HEK293 (cell line): ENCODE results near the gene INPPL1.
A peak's percentile ranks its signal among the peaks of the same experiment; 100 is the strongest.

Source experiments
- CTCF ChIA-PET: fragments of 350-600 bp; formaldehyde crosslinking; extraction: SDS; loops from one replicate; lab custom pipeline; 2021; ENCODE audit warnings: antibody characterized with exemption; lab: Yijun Ruan, JAX
- POLR2A ChIA-PET: fragments of 300-600 bp; formaldehyde crosslinking; extraction: SDS; loops from one replicate; lab custom pipeline; 2020; ENCODE audit warnings: antibody characterized with exemption, inconsistent platforms; lab: Yijun Ruan, JAX
- H3K27ac ChIP-seq: fragments of 200-500 bp; sonication (Bioruptor generic); 2 replicates; pipeline ENCODE4 v1.5.1; 2014; ENCODE audit warnings: low read depth, low read length, control low read depth, inconsistent platforms; ENCODE audit errors: extremely low read depth
- H3K36me3 ChIP-seq, 2 experiments: fragments of 200-500 bp in 1 of 2; sonication (Bioruptor generic) in 1 of 2; 1 replicate in 1 of 2; 2 replicates in 1 of 2; pipeline ENCODE4 v1.5.1; 2014 to 2017; ENCODE audit warnings: inconsistent platforms in 2 of 2, low read length in 2 of 2; ENCODE audit not compliant: control insufficient read depth in 2 of 2, insufficient read depth in 1 of 2
- H3K4me1 ChIP-seq: fragments of 200-500 bp; sonication (Bioruptor generic); 2 replicates; pipeline ENCODE4 v1.5.1; 2014; ENCODE audit warnings: mild to moderate bottlenecking, low read length, inconsistent platforms; ENCODE audit not compliant: control insufficient read depth, insufficient read depth
- H3K4me3 ChIP-seq: 2 replicates; pipeline ENCODE4 v1.5.1; 2011; ENCODE audit warnings: low read depth, mild to moderate bottlenecking, control low read depth, low read length, moderate library complexity
- H3K9me3 ChIP-seq: fragments of 200-500 bp; sonication (Bioruptor generic); 2 replicates; pipeline ENCODE4 v1.5.1; 2014; ENCODE audit warnings: low read depth, low read length, inconsistent platforms; ENCODE audit not compliant: control insufficient read depth, insufficient read depth
- EGR2 ChIP-seq: fragments of 450-650 bp; formaldehyde crosslinking; IDR thresholded peaks from 2 replicates; pipeline ENCODE4 v1.5.1; 2016; ENCODE audit warnings: low read depth, missing biosample characterization, missing genetic modification characterization
- GLIS2 ChIP-seq: fragments of 450-650 bp; formaldehyde crosslinking; IDR thresholded peaks from 2 replicates; pipeline ENCODE4 v1.5.1; 2016; ENCODE audit warnings: missing biosample characterization, missing genetic modification characterization
- HOXA7 ChIP-seq: sonication (generic); formaldehyde crosslinking; IDR thresholded peaks from 2 replicates; pipeline ENCODE4 v1.8.1; 2022; ENCODE audit warnings: missing genetic modification reagents, borderline replicate concordance
- MZF1 ChIP-seq: fragments of 450-650 bp; formaldehyde crosslinking; IDR thresholded peaks from 2 replicates; pipeline ENCODE4 v1.5.1; 2017; ENCODE audit warnings: missing biosample characterization, missing genetic modification characterization, borderline replicate concordance
- OVOL3 ChIP-seq: fragments of 450-650 bp; formaldehyde crosslinking; IDR thresholded peaks from 2 replicates; pipeline ENCODE4 v1.5.1; 2016; ENCODE audit warnings: missing biosample characterization, missing genetic modification characterization
- SP2 ChIP-seq: fragments of 450-650 bp; formaldehyde crosslinking; IDR thresholded peaks from 2 replicates; pipeline ENCODE4 v1.5.1; 2016; ENCODE audit warnings: missing biosample characterization, missing genetic modification characterization
- ZBTB48 ChIP-seq: fragments of 450-650 bp; formaldehyde crosslinking; IDR thresholded peaks from 2 replicates; pipeline ENCODE4 v1.5.1; 2016; ENCODE audit warnings: missing biosample characterization, missing genetic modification characterization
- ZBTB8A ChIP-seq: fragments of 450-650 bp; formaldehyde crosslinking; IDR thresholded peaks from 2 replicates; pipeline ENCODE4 v1.5.1; 2016; ENCODE audit warnings: missing biosample characterization, missing genetic modification characterization
- ZIC2 ChIP-seq: fragments of 450-650 bp; formaldehyde crosslinking; IDR thresholded peaks from 2 replicates; pipeline ENCODE4 v1.5.1; 2016; ENCODE audit warnings: missing biosample characterization, missing genetic modification characterization
- ZNF174 ChIP-seq: fragments of 450-650 bp; formaldehyde crosslinking; IDR thresholded peaks from 2 replicates; pipeline ENCODE4 v1.5.0; 2017; ENCODE audit warnings: missing biosample characterization, mild to moderate bottlenecking, missing genetic modification characterization
- ZNF223 ChIP-seq: fragments of 450-650 bp; formaldehyde crosslinking; IDR thresholded peaks from 2 replicates; pipeline ENCODE4 v1.5.1; 2016; ENCODE audit warnings: missing biosample characterization, missing genetic modification characterization
- ZNF335 ChIP-seq: fragments of 450-650 bp; formaldehyde crosslinking; conservative IDR thresholded peaks from 2 replicates; pipeline ENCODE4 v1.5.1; 2016; ENCODE audit warnings: missing biosample characterization, missing genetic modification characterization
- ZNF416 ChIP-seq: fragments of 450-650 bp; formaldehyde crosslinking; IDR thresholded peaks from 2 replicates; pipeline ENCODE4 v1.5.1; 2016; ENCODE audit warnings: missing biosample characterization, missing genetic modification characterization
- ZNF48 ChIP-seq: fragments of 450-650 bp; formaldehyde crosslinking; IDR thresholded peaks from 2 replicates; pipeline ENCODE4 v1.5.1; 2016; ENCODE audit warnings: missing biosample characterization, missing genetic modification characterization
- ZNF510 ChIP-seq: fragments of 450-650 bp; formaldehyde crosslinking; IDR thresholded peaks from 2 replicates; pipeline ENCODE4 v1.5.1; 2018; ENCODE audit warnings: mild to moderate bottlenecking, missing genetic modification characterization, missing biosample characterization; ENCODE audit not compliant: insufficient replicate concordance
- ZNF707 ChIP-seq: fragments of 450-650 bp; formaldehyde crosslinking; IDR thresholded peaks from 2 replicates; pipeline ENCODE4 v1.5.1; 2016; ENCODE audit warnings: missing biosample characterization, missing genetic modification characterization
- ZXDB ChIP-seq: fragments of 450-650 bp; formaldehyde crosslinking; IDR thresholded peaks from 2 replicates; pipeline ENCODE4 v1.5.1; 2016; ENCODE audit warnings: missing biosample characterization, missing genetic modification characterization
- TF ChIP-seq, protein P1 (sequence below): fragments of 450-650 bp; IDR thresholded peaks from 2 replicates; pipeline ENCODE4 v1.5.1; 2018; ENCODE audit warnings: missing biosample characterization, missing genetic modification characterization
- TF ChIP-seq, protein P2 (sequence below): fragments of 450-650 bp; formaldehyde crosslinking; IDR thresholded peaks from 2 replicates; pipeline ENCODE4 v1.5.0; 2017; ENCODE audit warnings: missing biosample characterization, missing genetic modification characterization, borderline replicate concordance
- TF ChIP-seq, protein P3 (sequence below): fragments of 450-650 bp; formaldehyde crosslinking; IDR thresholded peaks from 2 replicates; pipeline ENCODE4 v1.5.1; 2017; ENCODE audit warnings: missing biosample characterization, missing genetic modification characterization
- TF ChIP-seq, protein P4 (sequence below): fragments of 450-650 bp; formaldehyde crosslinking; IDR thresholded peaks from 2 replicates; pipeline ENCODE4 v1.5.1; 2016; ENCODE audit warnings: missing biosample characterization, missing genetic modification characterization
- TF ChIP-seq, protein P5 (sequence below): fragments of 450-650 bp; formaldehyde crosslinking; IDR thresholded peaks from 2 replicates; pipeline ENCODE4 v1.5.1; 2016; ENCODE audit warnings: missing biosample characterization, missing genetic modification characterization
- TF ChIP-seq, protein P6 (sequence below): fragments of 450-650 bp; formaldehyde crosslinking; IDR thresholded peaks from 2 replicates; pipeline ENCODE4 v1.5.1; 2016; ENCODE audit warnings: missing biosample characterization, missing genetic modification characterization

Gene INPPL1

DNA sequence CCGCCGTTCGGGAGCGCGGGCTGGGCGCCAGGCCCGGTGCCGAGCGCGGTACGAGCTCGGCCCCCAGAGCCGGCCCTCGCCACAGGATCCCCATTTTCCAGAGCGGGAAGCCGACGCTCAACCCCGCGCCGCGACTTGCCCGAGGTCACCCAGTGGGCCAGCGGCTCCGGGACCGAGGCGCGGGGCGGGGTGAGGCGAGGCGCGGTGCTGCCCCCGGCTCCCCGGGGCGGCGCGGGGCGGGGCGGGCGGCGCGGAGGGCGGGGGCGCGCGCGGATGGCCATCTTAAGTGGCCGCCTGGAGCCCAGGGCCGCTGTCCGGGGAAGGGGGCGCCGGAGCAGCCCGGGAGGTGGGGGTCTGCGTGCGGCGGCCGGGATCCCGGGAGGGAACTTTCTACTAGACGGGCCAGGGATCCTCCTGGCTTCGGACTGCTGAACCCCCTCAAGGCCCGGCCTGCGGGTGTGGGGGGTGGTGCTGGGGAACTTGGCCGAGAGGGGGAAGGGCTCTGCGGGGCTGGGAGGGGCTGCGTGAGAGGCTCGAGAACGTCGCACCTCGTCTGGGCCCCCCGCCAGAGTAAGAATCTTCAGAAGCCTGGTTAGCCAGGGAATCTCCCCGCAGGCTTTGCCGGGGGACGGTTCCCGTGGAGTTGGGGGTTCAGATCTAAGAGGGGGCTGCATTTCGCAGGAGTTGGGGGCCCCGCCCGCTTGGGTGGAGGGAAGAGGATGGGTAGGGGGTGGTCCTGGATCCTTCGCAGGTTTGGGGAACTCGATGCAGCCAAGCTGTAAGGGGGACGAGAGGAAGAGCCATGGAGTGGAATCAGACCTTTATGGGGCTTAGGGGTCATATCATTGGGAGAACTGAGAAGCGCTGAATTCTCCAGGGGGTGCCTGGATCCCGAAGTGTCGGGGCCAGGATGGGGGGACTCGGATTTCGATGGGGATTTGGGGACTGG is 678 bp upstream of the INPPL1 start (continued):
- TF ChIP-seq ZNF223 (tag by site-specific recombination) (no peak), MZF1 (tag by site-specific recombination) (no peak), OVOL3 (no peak), SP2 (no peak), HOXA7 (CRISPR knock-in tag) (no peak), ZNF335 (tag by site-specific recombination) (peak; percentile 26), ZNF416 (tag by site-specific recombination) (no peak), ZNF174 (tag by site-specific recombination) (no peak), ZIC2 (tag by site-specific recombination) (peak; percentile 50)
- TF ChIP-seq, protein P1, sequence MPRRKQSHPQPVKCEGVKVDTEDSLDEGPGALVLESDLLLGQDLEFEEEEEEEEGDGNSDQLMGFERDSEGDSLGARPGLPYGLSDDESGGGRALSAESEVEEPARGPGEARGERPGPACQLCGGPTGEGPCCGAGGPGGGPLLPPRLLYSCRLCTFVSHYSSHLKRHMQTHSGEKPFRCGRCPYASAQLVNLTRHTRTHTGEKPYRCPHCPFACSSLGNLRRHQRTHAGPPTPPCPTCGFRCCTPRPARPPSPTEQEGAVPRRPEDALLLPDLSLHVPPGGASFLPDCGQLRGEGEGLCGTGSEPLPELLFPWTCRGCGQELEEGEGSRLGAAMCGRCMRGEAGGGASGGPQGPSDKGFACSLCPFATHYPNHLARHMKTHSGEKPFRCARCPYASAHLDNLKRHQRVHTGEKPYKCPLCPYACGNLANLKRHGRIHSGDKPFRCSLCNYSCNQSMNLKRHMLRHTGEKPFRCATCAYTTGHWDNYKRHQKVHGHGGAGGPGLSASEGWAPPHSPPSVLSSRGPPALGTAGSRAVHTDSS (tag by site-specific recombination) = no peak
- TF ChIP-seq, protein P2, sequence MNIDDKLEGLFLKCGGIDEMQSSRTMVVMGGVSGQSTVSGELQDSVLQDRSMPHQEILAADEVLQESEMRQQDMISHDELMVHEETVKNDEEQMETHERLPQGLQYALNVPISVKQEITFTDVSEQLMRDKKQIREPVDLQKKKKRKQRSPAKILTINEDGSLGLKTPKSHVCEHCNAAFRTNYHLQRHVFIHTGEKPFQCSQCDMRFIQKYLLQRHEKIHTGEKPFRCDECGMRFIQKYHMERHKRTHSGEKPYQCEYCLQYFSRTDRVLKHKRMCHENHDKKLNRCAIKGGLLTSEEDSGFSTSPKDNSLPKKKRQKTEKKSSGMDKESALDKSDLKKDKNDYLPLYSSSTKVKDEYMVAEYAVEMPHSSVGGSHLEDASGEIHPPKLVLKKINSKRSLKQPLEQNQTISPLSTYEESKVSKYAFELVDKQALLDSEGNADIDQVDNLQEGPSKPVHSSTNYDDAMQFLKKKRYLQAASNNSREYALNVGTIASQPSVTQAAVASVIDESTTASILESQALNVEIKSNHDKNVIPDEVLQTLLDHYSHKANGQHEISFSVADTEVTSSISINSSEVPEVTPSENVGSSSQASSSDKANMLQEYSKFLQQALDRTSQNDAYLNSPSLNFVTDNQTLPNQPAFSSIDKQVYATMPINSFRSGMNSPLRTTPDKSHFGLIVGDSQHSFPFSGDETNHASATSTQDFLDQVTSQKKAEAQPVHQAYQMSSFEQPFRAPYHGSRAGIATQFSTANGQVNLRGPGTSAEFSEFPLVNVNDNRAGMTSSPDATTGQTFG (tag by site-specific recombination) = no peak
- TF ChIP-seq, protein P3, sequence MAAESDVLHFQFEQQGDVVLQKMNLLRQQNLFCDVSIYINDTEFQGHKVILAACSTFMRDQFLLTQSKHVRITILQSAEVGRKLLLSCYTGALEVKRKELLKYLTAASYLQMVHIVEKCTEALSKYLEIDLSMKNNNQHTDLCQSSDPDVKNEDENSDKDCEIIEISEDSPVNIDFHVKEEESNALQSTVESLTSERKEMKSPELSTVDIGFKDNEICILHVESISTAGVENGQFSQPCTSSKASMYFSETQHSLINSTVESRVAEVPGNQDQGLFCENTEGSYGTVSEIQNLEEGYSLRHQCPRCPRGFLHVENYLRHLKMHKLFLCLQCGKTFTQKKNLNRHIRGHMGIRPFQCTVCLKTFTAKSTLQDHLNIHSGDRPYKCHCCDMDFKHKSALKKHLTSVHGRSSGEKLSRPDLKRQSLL = no peak
- TF ChIP-seq, protein P4, sequence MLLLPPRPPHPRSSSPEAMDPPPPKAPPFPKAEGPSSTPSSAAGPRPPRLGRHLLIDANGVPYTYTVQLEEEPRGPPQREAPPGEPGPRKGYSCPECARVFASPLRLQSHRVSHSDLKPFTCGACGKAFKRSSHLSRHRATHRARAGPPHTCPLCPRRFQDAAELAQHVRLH (tag by site-specific recombination) = no peak

DNA sequence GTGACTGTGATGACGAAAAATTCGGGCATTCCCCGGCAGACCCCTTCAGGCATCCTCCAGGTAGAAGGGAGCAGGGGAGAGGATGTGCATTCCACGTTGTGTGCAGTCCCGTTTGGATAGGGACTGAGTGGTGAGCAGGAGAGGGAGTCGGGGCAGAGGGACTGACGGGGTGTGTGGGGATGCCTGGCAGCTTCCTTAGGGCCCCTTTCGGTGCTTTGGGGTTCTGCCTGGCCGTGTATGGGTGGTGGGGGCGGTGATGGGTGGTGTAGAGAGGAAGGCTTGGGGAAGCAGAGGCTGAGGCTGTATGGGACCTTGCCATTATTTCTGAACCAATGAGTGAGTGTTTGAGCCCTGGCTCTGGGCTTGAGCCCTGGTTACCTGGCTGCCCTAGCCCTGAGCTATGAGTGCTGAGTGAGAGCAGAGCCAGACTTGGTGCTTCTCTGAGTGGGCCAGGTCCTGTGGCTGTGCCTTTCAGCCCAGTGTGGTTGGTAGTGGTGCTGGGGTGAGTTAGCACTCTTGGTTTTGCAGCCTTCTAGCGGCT is 914 bp downstream of the INPPL1 start:
- ChIA-PET CTCF (interaction anchor here (0.6 to 4.7 kb wide), 7 partner anchors 12 to 261 kb away, joined by 3 to 26 read pairs (median 5); no protein-coding TSS in a partner anchor), POLR2A (interaction anchor here (0.7 to 4.2 kb wide), 2 partner anchors 12 to 153 kb away, joined by 4 to 42 read pairs; no protein-coding TSS in a partner anchor)
- H3K36me3 ChIP-seq = peaks cover 0 to 45% of the 10 kb centered on the region in 2 experiments; a peak in 1 of 3 replicates
- H3K4me1 ChIP-seq = peaks cover 3% of the 10 kb centered on the region; the same call in 1 of the 2 replicates
- H3K9me3 ChIP-seq = no peaks in the 10 kb centered on the region
- H3K27ac ChIP-seq = peak overlapping the region; percentile 92; the same call in 1 of the 2 replicates
- peak overlapping the region; percentile 75 for H3K4me3 ChIP-seq
- TF ChIP-seq ZNF335 (tag by site-specific recombination) = peak; percentile 61; the same call in 1 of the 2 replicates
- TF ChIP-seq ZBTB8A (tag by site-specific recombination) = peak; percentile 3; the same call in 1 of the 2 replicates
- TF ChIP-seq, protein P5, sequence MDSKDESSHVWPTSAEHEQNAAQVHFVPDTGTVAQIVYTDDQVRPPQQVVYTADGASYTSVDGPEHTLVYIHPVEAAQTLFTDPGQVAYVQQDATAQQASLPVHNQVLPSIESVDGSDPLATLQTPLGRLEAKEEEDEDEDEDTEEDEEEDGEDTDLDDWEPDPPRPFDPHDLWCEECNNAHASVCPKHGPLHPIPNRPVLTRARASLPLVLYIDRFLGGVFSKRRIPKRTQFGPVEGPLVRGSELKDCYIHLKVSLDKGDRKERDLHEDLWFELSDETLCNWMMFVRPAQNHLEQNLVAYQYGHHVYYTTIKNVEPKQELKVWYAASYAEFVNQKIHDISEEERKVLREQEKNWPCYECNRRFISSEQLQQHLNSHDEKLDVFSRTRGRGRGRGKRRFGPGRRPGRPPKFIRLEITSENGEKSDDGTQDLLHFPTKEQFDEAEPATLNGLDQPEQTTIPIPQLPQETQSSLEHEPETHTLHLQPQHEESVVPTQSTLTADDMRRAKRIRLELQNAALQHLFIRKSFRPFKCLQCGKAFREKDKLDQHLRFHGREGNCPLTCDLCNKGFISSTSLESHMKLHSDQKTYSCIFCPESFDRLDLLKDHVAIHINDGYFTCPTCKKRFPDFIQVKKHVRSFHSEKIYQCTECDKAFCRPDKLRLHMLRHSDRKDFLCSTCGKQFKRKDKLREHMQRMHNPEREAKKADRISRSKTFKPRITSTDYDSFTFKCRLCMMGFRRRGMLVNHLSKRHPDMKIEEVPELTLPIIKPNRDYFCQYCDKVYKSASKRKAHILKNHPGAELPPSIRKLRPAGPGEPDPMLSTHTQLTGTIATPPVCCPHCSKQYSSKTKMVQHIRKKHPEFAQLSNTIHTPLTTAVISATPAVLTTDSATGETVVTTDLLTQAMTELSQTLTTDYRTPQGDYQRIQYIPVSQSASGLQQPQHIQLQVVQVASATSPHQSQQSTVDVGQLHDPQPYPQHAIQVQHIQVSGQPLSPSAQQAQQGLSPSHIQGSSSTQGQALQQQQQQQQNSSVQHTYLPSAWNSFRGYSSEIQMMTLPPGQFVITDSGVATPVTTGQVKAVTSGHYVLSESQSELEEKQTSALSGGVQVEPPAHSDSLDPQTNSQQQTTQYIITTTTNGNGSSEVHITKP (tag by site-specific recombination) = no peak
- TF ChIP-seq, protein P6, sequence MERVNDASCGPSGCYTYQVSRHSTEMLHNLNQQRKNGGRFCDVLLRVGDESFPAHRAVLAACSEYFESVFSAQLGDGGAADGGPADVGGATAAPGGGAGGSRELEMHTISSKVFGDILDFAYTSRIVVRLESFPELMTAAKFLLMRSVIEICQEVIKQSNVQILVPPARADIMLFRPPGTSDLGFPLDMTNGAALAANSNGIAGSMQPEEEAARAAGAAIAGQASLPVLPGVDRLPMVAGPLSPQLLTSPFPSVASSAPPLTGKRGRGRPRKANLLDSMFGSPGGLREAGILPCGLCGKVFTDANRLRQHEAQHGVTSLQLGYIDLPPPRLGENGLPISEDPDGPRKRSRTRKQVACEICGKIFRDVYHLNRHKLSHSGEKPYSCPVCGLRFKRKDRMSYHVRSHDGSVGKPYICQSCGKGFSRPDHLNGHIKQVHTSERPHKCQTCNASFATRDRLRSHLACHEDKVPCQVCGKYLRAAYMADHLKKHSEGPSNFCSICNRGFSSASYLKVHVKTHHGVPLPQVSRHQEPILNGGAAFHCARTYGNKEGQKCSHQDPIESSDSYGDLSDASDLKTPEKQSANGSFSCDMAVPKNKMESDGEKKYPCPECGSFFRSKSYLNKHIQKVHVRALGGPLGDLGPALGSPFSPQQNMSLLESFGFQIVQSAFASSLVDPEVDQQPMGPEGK (tag by site-specific recombination) = 0 out of 2 replicates have a peak, but pooled peaks have one; percentile 40
- no peak for TF ChIP-seq ZXDB (tag by site-specific recombination)
- no peak for TF ChIP-seq ZNF707
- peak; percentile 30; the same call in 1 of the 2 replicates for TF ChIP-seq EGR2 (tag by site-specific recombination)
- no peak for TF ChIP-seq ZNF510
- peak; percentile 54; the same call in 1 of the 2 replicates for TF ChIP-seq GLIS2
- TF ChIP-seq ZNF48 (tag by site-specific recombination) = no peak
- peak; percentile 62 for TF ChIP-seq ZBTB48 (tag by site-specific recombination)
